ENCODE measurements around the gene MBLAC2.

The MBLAC2 gene

DNA sequence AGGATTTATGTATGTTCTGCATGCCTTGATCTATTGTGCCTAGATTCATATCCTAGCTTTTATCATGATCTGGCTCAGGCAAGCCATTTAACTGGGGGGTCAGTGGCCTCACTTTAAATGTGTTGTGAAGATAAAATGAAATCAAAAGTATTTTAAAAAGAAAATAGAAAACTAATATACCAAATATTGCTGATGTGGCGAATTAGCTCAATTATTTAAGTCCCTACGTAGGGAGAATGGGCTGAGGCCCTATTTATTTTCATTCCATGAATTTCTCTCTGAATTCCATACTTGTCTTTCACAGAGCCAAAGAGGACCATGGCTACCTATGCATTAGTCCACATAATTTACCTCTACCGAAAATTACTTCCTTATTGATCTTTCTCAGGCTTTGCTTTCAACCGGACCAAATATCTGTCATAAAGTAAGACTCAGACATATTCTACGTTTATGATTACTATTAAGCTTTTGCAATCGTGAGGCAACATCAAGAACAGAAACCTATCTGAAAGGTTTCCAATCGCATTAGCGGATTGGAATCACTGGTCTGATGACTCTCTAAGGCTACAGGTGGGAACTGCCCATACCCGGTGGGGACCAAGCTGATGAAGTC lies 1.7 kb downstream of the MBLAC2 start:
- no peak for DNase-seq (ENCODE audit: low read depth)
- H3K4me3 ChIP-seq (ENCODE audit: low read length): peak overlapping the region; percentile 84

GRCh38 chr5:90461288-90461687 lies 13.3 kb downstream of the MBLAC2 start:
- DNase-seq (ENCODE audit: low read depth): no peak
- TF ChIP-seq, protein P1, sequence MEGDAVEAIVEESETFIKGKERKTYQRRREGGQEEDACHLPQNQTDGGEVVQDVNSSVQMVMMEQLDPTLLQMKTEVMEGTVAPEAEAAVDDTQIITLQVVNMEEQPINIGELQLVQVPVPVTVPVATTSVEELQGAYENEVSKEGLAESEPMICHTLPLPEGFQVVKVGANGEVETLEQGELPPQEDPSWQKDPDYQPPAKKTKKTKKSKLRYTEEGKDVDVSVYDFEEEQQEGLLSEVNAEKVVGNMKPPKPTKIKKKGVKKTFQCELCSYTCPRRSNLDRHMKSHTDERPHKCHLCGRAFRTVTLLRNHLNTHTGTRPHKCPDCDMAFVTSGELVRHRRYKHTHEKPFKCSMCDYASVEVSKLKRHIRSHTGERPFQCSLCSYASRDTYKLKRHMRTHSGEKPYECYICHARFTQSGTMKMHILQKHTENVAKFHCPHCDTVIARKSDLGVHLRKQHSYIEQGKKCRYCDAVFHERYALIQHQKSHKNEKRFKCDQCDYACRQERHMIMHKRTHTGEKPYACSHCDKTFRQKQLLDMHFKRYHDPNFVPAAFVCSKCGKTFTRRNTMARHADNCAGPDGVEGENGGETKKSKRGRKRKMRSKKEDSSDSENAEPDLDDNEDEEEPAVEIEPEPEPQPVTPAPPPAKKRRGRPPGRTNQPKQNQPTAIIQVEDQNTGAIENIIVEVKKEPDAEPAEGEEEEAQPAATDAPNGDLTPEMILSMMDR (conservative IDR thresholded peaks at IDR 0.05; ENCODE audit: low read depth, low read length): no peak
- H3K4me3 ChIP-seq (ENCODE audit: low read length): no peak overlapping the region

More for the DNA sequence above, 1.7 kb downstream of the MBLAC2 start:
- TF ChIP-seq, protein P1 (conservative IDR thresholded peaks at IDR 0.05; ENCODE audit: low read depth, low read length): no peak

DNA sequence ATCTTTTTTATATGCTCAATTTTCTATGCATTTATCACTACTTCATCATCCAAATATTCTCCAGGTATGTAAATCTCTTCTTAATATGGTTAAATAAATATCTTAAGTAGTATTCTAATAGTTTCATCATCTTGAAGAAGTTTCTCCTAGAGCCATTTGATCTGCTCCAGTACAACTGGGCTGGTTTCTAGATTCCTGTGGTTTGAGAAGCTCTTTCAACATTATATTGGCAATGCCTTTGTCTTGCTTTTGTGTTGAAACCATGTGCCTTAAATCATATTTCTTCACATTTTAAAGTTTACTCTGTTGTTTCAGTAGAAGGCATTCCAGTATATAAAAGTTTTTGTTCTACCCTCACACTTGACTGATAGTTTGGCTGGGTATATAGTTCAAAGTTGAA lies 27.6 kb downstream of the MBLAC2 start:
- TF ChIP-seq, protein P1 (conservative IDR thresholded peaks at IDR 0.05; ENCODE audit: low read depth, low read length): no peak
- DNase-seq (ENCODE audit: low read depth): no peak
- no peak overlapping the region for H3K4me3 ChIP-seq (ENCODE audit: low read length)

GRCh38 chr5:90440644-90441043 lies 33.9 kb downstream of the MBLAC2 start:
- H3K4me3 ChIP-seq (ENCODE audit: low read length): no peak overlapping the region
- TF ChIP-seq, protein P1 (conservative IDR thresholded peaks at IDR 0.05; ENCODE audit: low read depth, low read length): no peak
- DNase-seq (ENCODE audit: low read depth): no peak

DNA sequence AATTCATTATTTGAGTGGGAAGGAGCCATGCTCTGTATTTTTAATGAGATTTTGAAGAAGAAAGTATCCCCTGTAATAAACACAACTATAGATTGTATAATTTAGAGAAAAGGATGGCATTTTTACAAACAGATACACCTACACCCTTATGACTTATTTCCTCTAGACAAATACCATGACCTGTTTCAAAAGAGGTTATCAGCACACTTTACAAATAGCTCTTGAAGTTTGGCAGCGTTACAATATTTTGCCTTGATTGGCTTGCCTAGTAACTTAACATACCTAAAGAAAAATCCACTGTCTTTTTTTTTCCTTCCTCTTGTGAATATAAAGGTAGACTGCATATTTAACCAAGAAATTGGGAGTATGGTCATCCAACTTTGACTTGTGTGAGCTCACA lies 36.5 kb downstream of the MBLAC2 start:
- TF ChIP-seq, protein P1 (conservative IDR thresholded peaks at IDR 0.05; ENCODE audit: low read depth, low read length): no peak
- DNase-seq (ENCODE audit: low read depth): no peak
- H3K4me3 ChIP-seq (ENCODE audit: low read length): no peak overlapping the region

- TF ChIP-seq, protein P1 (conservative IDR thresholded peaks at IDR 0.05; ENCODE audit: low read depth, low read length): no peak
- no peak for DNase-seq (ENCODE audit: low read depth)
- H3K4me3 ChIP-seq (ENCODE audit: low read length): no peak overlapping the region
Observed at GRCh38 chr5:90437663-90438062, 36.9 kb downstream of the MBLAC2 start.

- TF ChIP-seq, protein P1 (conservative IDR thresholded peaks at IDR 0.05; ENCODE audit: low read depth, low read length): peak; percentile 71
- H3K4me3 ChIP-seq (ENCODE audit: low read length): no peak overlapping the region
- DNase-seq (ENCODE audit: low read depth): no peak
Observed at GRCh38 chr5:90434116-90434714, 40.4 kb downstream of the MBLAC2 start.
